ENCODE results near the gene POLD2.

DNA sequence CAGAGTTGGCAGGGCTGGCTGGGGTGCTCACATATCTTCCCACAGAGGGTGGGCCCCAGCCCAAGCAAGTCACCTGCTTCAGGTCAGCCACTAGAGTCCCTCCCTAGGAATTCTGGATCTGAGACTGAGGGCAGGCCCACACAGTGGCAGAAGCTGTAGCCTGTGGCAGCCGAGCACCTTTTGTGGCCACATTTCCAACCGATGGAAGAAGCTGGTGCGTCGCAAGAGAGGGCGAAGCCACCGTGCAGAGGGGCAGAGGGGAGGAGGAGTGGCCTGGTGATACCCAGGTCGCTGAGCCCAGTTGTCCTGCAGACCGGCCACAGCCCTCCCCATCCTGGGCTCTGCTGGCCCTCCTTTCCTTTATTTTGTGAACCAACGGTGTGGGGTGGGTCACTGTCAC lies 46.3 kb downstream of the POLD2 start:
- no peak for TF ChIP-seq EZH2 (IDR thresholded peaks at IDR 0.05; ENCODE audit: insufficient read depth, poor library complexity, severe bottlenecking)
- TF ChIP-seq EZH2phosphoT487 (IDR thresholded peaks at IDR 0.05; ENCODE audit: insufficient read depth, low read depth), result no peak

Measured in GM23248 (cell line).